Activated CD8-positive, alpha-beta memory T cell treated with anti-CD3 and anti-CD28 coated beads, Interleukin-2, amount 10 ng/mL, durations not matched to agents 7 days and 5 days (primary cell): Measurements from ENCODE around the gene TREM2. TPM values are rescaled to one million over a fixed set of nuclear protein-coding genes. Genes with fewer than 3 reads are reported as not detected.

ENCODE experiments used
- ATAC-seq: fragments of 150-1000 bp; cut with Tn5 transposase; one replicate; pipeline ENCODE4 v1.10.0; 2021; ENCODE audit warnings: moderate library complexity
- CTCF ChIA-PET: fragments of 350-600 bp; sonication (Branson Sonifier 250); formaldehyde crosslinking; loops from one replicate; lab custom pipeline; 2021; ENCODE audit warnings: antibody characterized with exemption; lab: Charles Lee
- DNase-seq: peaks from one replicate; pipeline ENCODE4 v3.0.0-alpha.2; 2020
- H3K27ac Mint-ChIP-seq: one replicate; pipeline ENCODE4 v1.8.0; 2021; ENCODE audit warnings: mild to moderate bottlenecking, mixed read lengths
- H3K27me3 Mint-ChIP-seq: one replicate; pipeline ENCODE4 v1.8.0; 2021; ENCODE audit warnings: mixed read lengths
- H3K36me3 Mint-ChIP-seq: one replicate; pipeline ENCODE4 v1.8.0; 2021; ENCODE audit warnings: mild to moderate bottlenecking, mixed read lengths
- H3K4me1 Mint-ChIP-seq: one replicate; pipeline ENCODE4 v1.8.0; 2021; ENCODE audit warnings: mixed read lengths
- H3K4me3 Mint-ChIP-seq: one replicate; pipeline ENCODE4 v1.8.0; 2021; ENCODE audit warnings: mild to moderate bottlenecking, moderate library complexity, mixed read lengths
- H3K9me3 Mint-ChIP-seq: one replicate; pipeline ENCODE4 v1.8.0; 2022; ENCODE audit warnings: low read depth, mixed read lengths
- total RNA-seq, 2 experiments: library from RNA; stranded (reverse); gene quantifications; one replicate each; pipeline ENCODE4 v1.2.3, GENCODE V29; 2021

TREM2 gene
- total RNA-seq, 2 experiments from 2014 or later: not detected

- CTCF ChIA-PET: interaction anchor here (1.0 to 1.1 kb wide), 2 partner anchors 12 to 59 kb away, joined by 3 read pairs; no protein-coding TSS in a partner anchor
- Mint-ChIP-seq H3K27me3 (peaks cover 23% of the 10 kb centered on the region), H3K4me3 (no peak overlapping the region), H3K36me3 (no peaks in the 10 kb centered on the region), H3K27ac (no peak overlapping the region), H3K9me3 (no peaks in the 10 kb centered on the region), H3K4me1 (peaks cover 9% of the 10 kb centered on the region)
- ATAC-seq (no peak), DNase-seq (no peak)
These were observed 14.4 kb upstream of the TREM2 start for GRCh38 chr6:41177287-41177686.

DNA sequence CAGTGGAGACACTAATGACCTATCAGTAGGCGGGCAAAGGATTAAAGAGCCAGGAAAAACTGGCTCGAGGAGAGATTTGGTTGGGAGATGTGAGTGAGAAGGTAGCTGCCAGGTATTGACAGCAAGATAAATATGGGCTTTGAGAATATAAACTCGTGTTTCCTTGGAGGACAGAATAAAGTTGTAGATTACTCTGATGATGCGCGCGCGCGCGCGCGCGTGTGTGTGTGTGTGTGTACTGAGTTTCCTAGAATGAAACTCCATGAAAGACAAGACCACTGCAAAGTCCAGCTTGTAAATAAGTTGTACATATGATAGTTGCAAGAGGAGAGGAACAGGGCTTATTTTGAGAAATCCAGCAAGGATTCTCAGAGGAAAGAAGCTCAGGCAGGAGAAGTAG lies 13.3 kb upstream of the TREM2 start:
- Mint-ChIP-seq H3K27ac (no peak overlapping the region), H3K27me3 (peaks cover 23% of the 10 kb centered on the region), H3K36me3 (no peaks in the 10 kb centered on the region), H3K4me3 (no peak overlapping the region), H3K9me3 (no peaks in the 10 kb centered on the region), H3K4me1 (no peaks in the 10 kb centered on the region)
- CTCF ChIA-PET: interaction anchor here (0.7 kb wide), 1 partner anchor 20 kb away, joined by 3 read pairs; no protein-coding TSS in a partner anchor
- DNase-seq: no peak
- no peak for ATAC-seq

GRCh38 chr6:41175084-41175483 lies 12.2 kb upstream of the TREM2 start:
- no peaks in the 10 kb centered on the region for H3K9me3 Mint-ChIP-seq
- H3K4me1 Mint-ChIP-seq: no peaks in the 10 kb centered on the region
- ATAC-seq (no peak), DNase-seq (no peak)
- CTCF ChIA-PET: no interaction called here
- H3K27ac Mint-ChIP-seq: no peak overlapping the region
- H3K4me3 Mint-ChIP-seq: no peak overlapping the region
- H3K36me3 Mint-ChIP-seq: no peaks in the 10 kb centered on the region
- H3K27me3 Mint-ChIP-seq: peaks cover 27% of the 10 kb centered on the region

DNA sequence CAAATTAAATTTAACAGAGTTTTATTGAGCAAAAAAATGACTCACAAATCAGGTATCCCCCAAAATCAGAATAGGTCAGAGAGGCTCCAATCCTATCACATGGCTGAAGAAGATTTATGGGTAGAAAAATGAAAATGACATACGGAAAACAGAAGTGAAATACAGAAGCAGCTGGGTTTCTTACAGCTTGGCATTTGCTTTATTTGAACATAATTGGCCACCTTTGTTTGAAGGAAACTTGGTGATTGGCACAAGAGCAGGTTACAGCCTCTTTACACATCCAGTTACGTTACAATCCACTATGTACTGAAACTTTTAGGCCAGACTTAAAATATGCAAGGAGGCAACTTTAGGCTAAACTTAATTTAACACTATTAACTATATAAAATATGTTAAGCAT lies 11.7 kb upstream of the TREM2 start:
- H3K4me3 Mint-ChIP-seq: no peak overlapping the region
- no peak overlapping the region for H3K27ac Mint-ChIP-seq
- no peaks in the 10 kb centered on the region for H3K9me3 Mint-ChIP-seq
- no peaks in the 10 kb centered on the region for H3K36me3 Mint-ChIP-seq
- peaks cover 27% of the 10 kb centered on the region for H3K27me3 Mint-ChIP-seq
- ATAC-seq (no peak), DNase-seq (no peak)
- CTCF ChIA-PET: interaction anchor here (0.6 kb wide), 1 partner anchor 559 kb away, joined by 3 read pairs; no protein-coding TSS in a partner anchor
- no peaks in the 10 kb centered on the region for H3K4me1 Mint-ChIP-seq

- ATAC-seq (no peak), DNase-seq (no peak)
- CTCF ChIA-PET: no interaction called here
- Mint-ChIP-seq H3K27me3 (peaks cover 19% of the 10 kb centered on the region), H3K9me3 (no peaks in the 10 kb centered on the region), H3K4me1 (no peaks in the 10 kb centered on the region), H3K36me3 (no peaks in the 10 kb centered on the region), H3K27ac (no peak overlapping the region), H3K4me3 (no peak overlapping the region)
These were observed 9.0 kb upstream of the TREM2 start for GRCh38 chr6:41171908-41172307.

- CTCF ChIA-PET: interaction anchor here (0.8 to 1.4 kb wide), 4 partner anchors 11 to 45 kb away, joined by 3 to 5 read pairs (median 3); no protein-coding TSS in a partner anchor
- Mint-ChIP-seq H3K27ac (no peak overlapping the region), H3K27me3 (peaks cover 24% of the 10 kb centered on the region), H3K4me3 (no peak overlapping the region), H3K4me1 (no peaks in the 10 kb centered on the region), H3K9me3 (no peaks in the 10 kb centered on the region), H3K36me3 (no peaks in the 10 kb centered on the region)
- DNase-seq: no peak
- no peak for ATAC-seq
These were observed 7.7 kb upstream of the TREM2 start for GRCh38 chr6:41170547-41171160.

DNA sequence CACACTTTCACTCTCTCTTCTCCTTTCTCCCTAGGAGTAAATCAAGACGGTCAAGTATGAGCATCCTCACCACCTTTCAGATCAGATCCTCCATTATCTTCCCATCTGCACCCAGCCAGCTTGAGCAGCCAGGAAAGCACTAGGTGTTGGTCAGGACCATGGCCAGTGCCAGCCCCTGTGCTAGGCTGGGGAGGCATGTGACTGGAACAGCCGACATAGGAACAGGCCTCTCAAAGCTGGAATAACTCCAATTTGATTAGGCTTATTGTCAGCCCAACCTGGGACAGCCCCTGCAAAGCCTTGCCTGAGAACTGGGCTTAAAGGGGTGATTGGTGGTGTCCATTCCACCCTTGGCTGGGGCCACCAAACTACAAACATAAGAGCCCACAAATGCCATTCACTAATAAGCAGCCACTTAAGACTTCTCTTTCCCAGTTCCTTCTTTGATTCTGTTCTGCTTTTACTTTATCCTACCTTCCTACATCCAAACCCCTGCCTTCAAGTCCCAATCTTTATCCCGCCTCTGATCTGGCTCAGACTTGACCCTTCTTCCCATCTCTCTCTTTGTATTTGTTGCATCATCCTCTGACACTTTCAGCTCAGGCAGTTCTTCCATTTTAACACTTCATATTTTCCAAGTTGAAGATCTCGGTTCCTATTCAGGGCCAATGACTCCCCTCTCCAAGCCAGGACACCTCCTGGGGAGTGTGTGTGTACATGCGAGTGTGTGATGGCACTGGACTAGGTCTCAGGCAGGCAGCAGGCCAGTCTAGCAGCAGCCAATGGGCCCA lies 4.5 kb upstream of the TREM2 start:
- Mint-ChIP-seq H3K27me3 (peaks cover 19% of the 10 kb centered on the region), H3K27ac (no peak overlapping the region), H3K9me3 (no peaks in the 10 kb centered on the region), H3K36me3 (no peaks in the 10 kb centered on the region), H3K4me1 (no peaks in the 10 kb centered on the region), H3K4me3 (no peak overlapping the region)
- DNase-seq (no peak), ATAC-seq (no peak)
- CTCF ChIA-PET: interaction anchor here (1.2 kb wide), 1 partner anchor 15 kb away, joined by 3 read pairs; no protein-coding TSS in a partner anchor

DNA sequence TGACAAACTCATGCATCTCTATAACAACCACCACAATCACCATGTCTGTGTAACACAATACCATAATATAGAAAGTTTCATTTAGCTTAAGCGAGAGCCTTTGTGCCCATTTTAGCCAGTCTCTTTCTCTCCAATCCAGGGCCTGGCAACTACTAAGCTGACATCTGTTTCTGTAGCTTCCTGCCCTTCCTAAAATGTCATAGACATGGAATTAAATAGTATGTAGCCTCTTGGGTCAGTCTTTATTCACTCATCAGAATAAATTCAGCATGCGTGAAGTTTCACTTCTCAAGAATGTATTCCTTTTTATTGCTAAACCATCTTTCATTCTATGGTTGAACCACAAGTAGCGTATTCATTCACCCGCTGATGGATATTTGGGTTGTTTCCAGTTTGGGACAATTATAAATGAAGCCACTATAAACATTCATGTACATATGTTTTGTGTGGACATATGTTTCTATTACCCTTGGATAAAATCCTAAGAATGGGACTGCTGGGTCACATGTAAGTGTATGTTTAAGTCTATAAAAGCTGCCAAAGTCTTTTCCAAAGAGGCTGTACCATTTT lies 1.7 kb upstream of the TREM2 start:
- Mint-ChIP-seq H3K9me3 (no peaks in the 10 kb centered on the region), H3K4me3 (no peak overlapping the region), H3K36me3 (no peaks in the 10 kb centered on the region), H3K27me3 (peaks cover 15% of the 10 kb centered on the region), H3K27ac (no peak overlapping the region), H3K4me1 (no peaks in the 10 kb centered on the region)
- CTCF ChIA-PET: no interaction called here
- no peak for ATAC-seq
- DNase-seq: no peak

DNA sequence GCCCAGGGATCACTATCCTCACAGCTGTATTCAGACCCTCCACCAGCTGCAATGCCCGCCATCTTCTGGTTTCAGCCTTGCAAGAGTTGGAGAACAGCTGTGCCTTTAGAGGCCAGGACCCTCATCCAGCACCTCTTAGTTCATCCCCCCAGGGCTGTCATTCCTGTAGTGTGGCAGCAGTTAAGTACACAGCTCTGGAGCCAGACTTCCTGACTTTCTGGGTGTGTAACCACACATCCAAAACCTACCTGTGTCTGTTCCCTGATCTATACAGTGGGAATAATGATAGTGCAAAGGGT lies 452 bp upstream of the TREM2 start:
- Mint-ChIP-seq H3K27me3 (peaks cover 15% of the 10 kb centered on the region), H3K4me3 (no peak overlapping the region), H3K36me3 (no peaks in the 10 kb centered on the region), H3K9me3 (no peaks in the 10 kb centered on the region), H3K4me1 (no peaks in the 10 kb centered on the region), H3K27ac (no peak overlapping the region)
- no peak for ATAC-seq
- no peak for DNase-seq
- CTCF ChIA-PET: no interaction called here

GRCh38 chr6:41161851-41162552 lies 914 bp downstream of the TREM2 start:
- CTCF ChIA-PET: no interaction called here
- Mint-ChIP-seq H3K4me3 (no peak overlapping the region), H3K9me3 (no peaks in the 10 kb centered on the region), H3K4me1 (no peaks in the 10 kb centered on the region), H3K36me3 (no peaks in the 10 kb centered on the region), H3K27me3 (peaks cover 17% of the 10 kb centered on the region), H3K27ac (no peak overlapping the region)
- ATAC-seq (no peak), DNase-seq (no peak)

DNA sequence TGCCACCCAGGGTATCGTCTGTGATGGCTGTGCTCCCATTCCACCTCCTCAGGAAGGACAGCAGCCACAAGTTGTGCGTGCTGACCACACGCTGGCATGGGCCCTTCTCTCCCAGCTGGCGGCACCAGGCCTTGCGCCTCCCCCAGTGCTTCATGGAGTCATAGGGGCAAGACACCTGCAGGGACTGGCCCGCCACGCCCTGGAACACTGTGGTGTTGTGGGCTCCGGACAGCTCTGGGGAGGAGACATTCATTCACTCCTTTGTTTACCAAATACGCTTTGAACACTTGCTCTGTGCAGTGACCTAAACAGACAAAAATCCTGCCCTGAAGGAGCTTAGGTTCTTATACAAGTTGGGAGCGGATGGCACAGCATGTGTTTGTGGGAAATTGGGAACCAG lies 1.5 kb downstream of the TREM2 start:
- CTCF ChIA-PET: no interaction called here
- DNase-seq: no peak
- no peak for ATAC-seq
- no peaks in the 10 kb centered on the region for H3K9me3 Mint-ChIP-seq
- H3K36me3 Mint-ChIP-seq: no peaks in the 10 kb centered on the region
- peaks cover 10% of the 10 kb centered on the region for H3K27me3 Mint-ChIP-seq
- H3K27ac Mint-ChIP-seq: no peak overlapping the region
- H3K4me1 Mint-ChIP-seq: no peaks in the 10 kb centered on the region
- no peak overlapping the region for H3K4me3 Mint-ChIP-seq

- Mint-ChIP-seq H3K27ac (no peak overlapping the region), H3K4me3 (no peak overlapping the region), H3K27me3 (peaks cover 8% of the 10 kb centered on the region), H3K36me3 (no peaks in the 10 kb centered on the region), H3K9me3 (no peaks in the 10 kb centered on the region), H3K4me1 (no peaks in the 10 kb centered on the region)
- DNase-seq (no peak), ATAC-seq (no peak)
- CTCF ChIA-PET: no interaction called here
These were observed 2.0 kb downstream of the TREM2 start for GRCh38 chr6:41160933-41161332.

DNA sequence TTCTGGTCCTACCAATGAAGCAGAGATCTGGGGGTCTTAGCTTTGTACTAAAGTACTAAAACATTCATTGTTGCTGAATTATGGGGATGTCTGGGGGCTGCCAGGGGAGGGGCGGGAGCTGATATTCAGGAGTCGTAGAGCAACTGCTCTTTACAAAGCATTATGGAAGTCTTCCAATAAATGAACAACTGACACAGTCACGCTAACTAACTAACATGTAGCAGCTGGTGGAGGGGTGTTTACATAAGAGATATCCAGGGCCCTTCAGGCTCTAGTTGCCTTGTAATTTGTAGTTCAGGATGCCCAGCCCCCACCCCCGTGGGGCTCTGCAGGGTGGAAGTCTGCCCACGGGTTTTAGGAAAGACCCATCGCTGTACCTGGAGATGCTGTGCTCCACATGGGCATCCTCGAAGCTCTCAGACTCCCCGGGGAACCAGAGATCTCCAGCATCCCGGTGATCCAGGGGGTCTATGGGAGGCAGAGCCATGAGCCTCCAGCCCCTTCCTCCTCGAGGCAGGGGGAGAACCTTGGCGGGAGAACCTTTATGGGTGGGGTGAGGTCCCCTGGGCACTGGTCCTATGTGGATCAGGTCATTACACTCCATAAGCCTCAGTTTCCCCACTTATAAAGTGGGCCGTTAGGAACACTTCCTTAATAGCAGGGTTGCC lies 3.4 kb downstream of the TREM2 start:
- no peak for DNase-seq
- Mint-ChIP-seq H3K4me3 (no peak overlapping the region), H3K9me3 (no peaks in the 10 kb centered on the region), H3K36me3 (no peaks in the 10 kb centered on the region), H3K27ac (no peak overlapping the region), H3K4me1 (no peaks in the 10 kb centered on the region), H3K27me3 (peaks cover 17% of the 10 kb centered on the region)
- no peak for ATAC-seq
- CTCF ChIA-PET: no interaction called here
